Erythroblast (primary cell): ENCODE measurements around the gene NTN3.

Experiments used
- GATA1 ChIP-seq: IDR thresholded peaks from 2 replicates; pipeline ENCODE4 v1.6.1; 2011; ENCODE audit warnings: low read depth, mild to moderate bottlenecking, control low read depth, low read length, moderate library complexity
- POLR2A ChIP-seq: IDR thresholded peaks from 2 replicates; pipeline ENCODE4 v1.6.1; 2011; ENCODE audit warnings: mild to moderate bottlenecking, low read length

DNA sequence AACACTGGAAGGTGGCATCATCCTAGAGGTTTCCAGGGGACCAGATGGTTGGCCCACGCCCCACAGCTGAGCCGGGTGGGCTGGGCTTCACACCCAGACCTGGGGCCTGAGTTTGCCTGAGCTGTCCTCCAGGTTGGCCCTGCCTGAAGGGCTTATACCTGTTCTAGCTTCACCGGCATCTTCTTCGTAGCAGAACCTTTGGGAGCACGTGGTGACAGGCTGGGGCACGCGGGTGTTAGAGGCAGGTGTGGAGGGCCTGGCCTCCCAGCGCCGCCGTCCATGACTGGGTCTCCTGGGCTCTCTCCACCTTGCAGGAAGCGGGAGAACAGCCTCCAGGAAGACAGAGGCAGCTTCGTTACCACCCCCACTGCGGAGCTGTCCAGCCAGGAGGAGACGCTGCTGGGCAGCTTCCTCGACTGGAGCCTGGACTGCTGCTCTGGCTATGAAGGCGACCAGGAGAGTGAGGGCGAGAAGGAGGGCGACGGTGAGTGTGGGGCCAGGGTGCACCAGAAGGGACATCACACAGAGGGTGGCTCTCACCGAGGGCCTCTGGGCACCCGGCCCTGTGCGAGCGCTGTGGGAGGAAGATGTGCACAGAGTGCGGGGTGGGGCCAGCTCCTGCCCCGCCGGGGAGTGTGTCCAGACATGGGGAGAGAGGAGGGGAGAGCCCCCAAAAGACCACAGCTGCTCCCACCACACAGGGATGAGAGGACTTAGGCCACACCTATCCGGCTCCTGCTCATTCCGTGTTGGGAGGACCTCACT is 15.8 kb upstream of the NTN3 start:
- TF ChIP-seq POLR2A (no peak), GATA1 (no peak)
